Heart left ventricle (tissue), 16 donors: Measurements from ENCODE around the gene MIGA1. TPM values are rescaled to one million over a fixed set of nuclear protein-coding genes. Genes with fewer than 3 reads are reported as not detected.
"Not testable (repeated sequence)": the region's sequence is repeated elsewhere in the genome, so short reads cannot be mapped to it uniquely, and the experiment has no call there.

Experiments
- ATAC-seq, 4 donors: fragments of 200-7000 bp; cut with Tn5 transposase; one replicate each; pipeline ENCODE4 v1.9.1; 2020 to 2022; ENCODE audit warnings: moderate library complexity in 4 of 4, mild to moderate bottlenecking in 3 of 4, moderate number of reproducible peaks in 1 of 4
- DNase-seq, 5 donors: peaks; one replicate each; pipeline ENCODE4 v3.0.0-alpha.2; 2020
- H3K27ac ChIP-seq, 12 donors: fragments of 200-600 bp; sonication (generic) in 4 of 12; one replicate each; pipeline versions ENCODE4 v1.5.0 to v1.8.0; 2016 to 2022; ENCODE audit warnings: mild to moderate bottlenecking in 2 of 12
- H3K27me3 ChIP-seq, 9 donors: fragments of 200-600 bp; sonication (generic) in 2 of 9; one replicate each; pipeline versions ENCODE4 v1.5.1 to v1.8.0; 2016 to 2022; ENCODE audit warnings: mild to moderate bottlenecking in 3 of 9
- H3K36me3 ChIP-seq, 9 donors: fragments of 200-600 bp; sonication (generic) in 2 of 9; one replicate each; pipeline versions ENCODE4 v1.5.0 to v1.8.0; 2018 to 2022; ENCODE audit warnings: mild to moderate bottlenecking in 2 of 9
- H3K4me1 ChIP-seq, 12 donors: fragments of 200-600 bp; sonication (generic) in 4 of 12; one replicate each; pipeline versions ENCODE4 v1.5.0 to v1.8.0; 2016 to 2022; ENCODE audit warnings: mild to moderate bottlenecking in 3 of 12
- H3K4me3 ChIP-seq, 12 donors: fragments of 200-600 bp; sonication (generic) in 4 of 12; one replicate each; pipeline versions ENCODE4 v1.5.0 to v1.8.0; 2017 to 2022; ENCODE audit warnings: mild to moderate bottlenecking in 9 of 12, moderate library complexity in 4 of 12
- H3K9me3 ChIP-seq, 12 donors: fragments of 200-600 bp; sonication (generic) in 4 of 12; one replicate each; pipeline versions ENCODE4 v1.5.0 to v1.8.0; 2016 to 2022; ENCODE audit warnings: mild to moderate bottlenecking in 1 of 12
- POLR2A ChIP-seq, 2 donors: fragments of 450-650 bp; IDR thresholded peaks; one replicate each; pipeline ENCODE4 v1.6.1; 2017; ENCODE audit warnings: antibody characterized with exemption in 2 of 2, mild to moderate bottlenecking in 2 of 2, moderate library complexity in 2 of 2
- WGBS, 4 donors: extraction: QIAGEN DNeasy Blood & Tissue Kit in 2 of 4; methylation state at CpG; one replicate each; pipeline versions ENCODE4 v1.1.5 to v1.1.7; 2013 to 2018; 5-methylcytosine and 5-hydroxymethylcytosine counted together
- intact Hi-C, 10 donors: fragments of 100-400 bp; cut with DNase I; formaldehyde crosslinking; loops; one replicate each; pipeline versions ENCODE4 v1.11.1 to v1.14.2; 2022
- polyA plus RNA-seq, 2 donors: library from polyadenylated mRNA; stranded (reverse); fragments of 200-250 nt; gene quantifications; one replicate each; pipeline ENCODE4 v1.2.3, GENCODE V29; 2013
- total RNA-seq, 9 donors: library from RNA; depleted of rRNA in 2 of 9; stranded (reverse); fragments of >200 nt in 2 of 9; fragmentation: NEBNext Ultra II Directional in 3 of 9; extraction: Animal tissue kit (Norgen Biotek cat#: 25700) in 3 of 9; gene quantifications; one replicate each; pipeline versions ENCODE4 v1.1.0 to v1.2.4, GENCODE V29; 2016 to 2023
- TF ChIP-seq, protein P1 (sequence below), 12 donors: fragments of 200-600 bp; sonication (generic) in 4 of 12; IDR thresholded peaks; one replicate each; pipeline versions ENCODE4 v1.5.0 to v1.8.0; 2018 to 2022; ENCODE audit warnings: antibody characterized with exemption in 12 of 12, mild to moderate bottlenecking in 5 of 12
- donor health status: ischemic (EF 13 %, LVEDD 7.1; RV severe dilation, severe dysfunction).
- donor health status: healthy with polysubstance abuse.
- donor health status: DM: no; HTN: yes; CAD: no.
- donor health status: DM: no; HTN: no; CAD: no.
- donor health status: ischemic (EF 25% LVEDD 6.9; RV normal size, moderate dysfunction).
- donor health status: ischemic (EF 25% LVEDD 5.7; RV mildly dilated, moderate dysfunction).
- donor health status: healthy.
- donor health status: DM: yes; HTN: yes; CAD: no.
- donor health status: ischemic (EF 35%, LVEDD 5.7; RV mildly dilated, moderate dysfunction).
- donor health status: nonischemic (EF 11% LVEDD 7.7; RV severe dilation, severe dysfunction).
- donor health status: DM: yes; HTN: yes; CAD: no.
- donor health status: PGD.
- donor health status: ischemic (EF 29% LVEDD 5.4; RV normal size, mild dysfunction).
- donor health status: nonischemic (EF 23%, LVEDD 6.1; RV moderate dilation, normal function).

The MIGA1 gene
- total and polyA plus RNA-seq, 11 donors, result 2.6 to 14.1 (median 9.7) TPM

DNA sequence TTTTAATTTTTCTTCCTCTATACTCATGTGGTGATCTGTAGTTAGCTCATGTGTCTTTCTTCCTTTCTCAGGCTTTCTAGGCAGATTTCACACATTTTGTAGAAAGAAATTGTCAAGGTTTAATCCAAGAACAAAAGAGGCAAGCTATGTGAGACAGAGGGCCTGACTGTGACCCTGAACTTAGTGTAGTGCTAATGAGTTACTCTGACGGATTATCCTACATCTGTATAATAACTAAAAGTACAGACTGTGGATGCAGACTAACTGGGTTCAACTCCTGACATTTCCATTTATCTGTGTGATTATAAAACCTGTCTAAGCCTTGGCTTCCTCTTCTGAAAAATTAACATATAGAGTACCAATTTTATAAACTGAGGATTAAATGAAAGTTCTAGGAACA, 40.7 kb downstream of the MIGA1 start:
- DNase-seq (no peak), ATAC-seq (no peak)
- Histone ChIP-seq H3K27me3 (no peaks in the 10 kb centered on the region), H3K4me3 (no peak overlapping the region), H3K36me3 (peaks cover 0 to 81% (median 63%) of the 10 kb centered on the region in 9 donors), H3K4me1 (peaks cover 0 to 17% (median 7%) of the 10 kb centered on the region in 12 donors), H3K27ac (no peak overlapping the region), H3K9me3 (no peaks in the 10 kb centered on the region)
- no peak for TF ChIP-seq POLR2A (IDR thresholded peaks at IDR 0.05)
- TF ChIP-seq, protein P1, sequence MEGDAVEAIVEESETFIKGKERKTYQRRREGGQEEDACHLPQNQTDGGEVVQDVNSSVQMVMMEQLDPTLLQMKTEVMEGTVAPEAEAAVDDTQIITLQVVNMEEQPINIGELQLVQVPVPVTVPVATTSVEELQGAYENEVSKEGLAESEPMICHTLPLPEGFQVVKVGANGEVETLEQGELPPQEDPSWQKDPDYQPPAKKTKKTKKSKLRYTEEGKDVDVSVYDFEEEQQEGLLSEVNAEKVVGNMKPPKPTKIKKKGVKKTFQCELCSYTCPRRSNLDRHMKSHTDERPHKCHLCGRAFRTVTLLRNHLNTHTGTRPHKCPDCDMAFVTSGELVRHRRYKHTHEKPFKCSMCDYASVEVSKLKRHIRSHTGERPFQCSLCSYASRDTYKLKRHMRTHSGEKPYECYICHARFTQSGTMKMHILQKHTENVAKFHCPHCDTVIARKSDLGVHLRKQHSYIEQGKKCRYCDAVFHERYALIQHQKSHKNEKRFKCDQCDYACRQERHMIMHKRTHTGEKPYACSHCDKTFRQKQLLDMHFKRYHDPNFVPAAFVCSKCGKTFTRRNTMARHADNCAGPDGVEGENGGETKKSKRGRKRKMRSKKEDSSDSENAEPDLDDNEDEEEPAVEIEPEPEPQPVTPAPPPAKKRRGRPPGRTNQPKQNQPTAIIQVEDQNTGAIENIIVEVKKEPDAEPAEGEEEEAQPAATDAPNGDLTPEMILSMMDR (IDR thresholded peaks at IDR 0.05), result no peak
- intact Hi-C loops, result loop anchor here in 3 of 10 donors (10.0 kb wide), 1 partner anchor 295 kb away; no protein-coding TSS in a partner anchor
- WGBS, 4 donors, result 94 to 100% (median 98%) methylated on average over 1 of the region's 1 CpG

DNA sequence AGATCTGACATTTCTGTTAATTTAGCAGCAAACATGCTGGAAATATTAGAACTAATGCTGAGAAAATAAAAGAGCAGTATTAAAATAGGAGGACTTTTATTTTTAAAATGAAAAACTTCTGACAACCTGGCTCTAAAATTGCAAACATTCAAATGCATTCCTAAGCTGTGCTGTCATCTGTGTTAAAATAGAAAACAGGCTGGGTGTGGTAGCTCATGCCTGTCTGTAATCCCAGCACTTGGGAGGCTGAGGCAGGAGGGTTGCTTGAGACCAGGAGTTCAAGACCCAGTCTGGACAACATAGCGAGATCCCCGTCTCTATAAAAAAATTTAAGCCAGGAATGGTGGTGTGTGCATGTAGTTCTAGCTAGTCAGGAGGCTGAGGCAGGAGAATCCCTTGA, 44.6 kb downstream of the MIGA1 start:
- H3K4me3 ChIP-seq, result no peak overlapping the region
- H3K4me1 ChIP-seq, result peaks cover 0 to 34% (median 8%) of the 10 kb centered on the region in 12 donors
- ATAC-seq, result peak in 3 of 4 donors; percentile 36 to 53 (median 40)
- no peaks in the 10 kb centered on the region for H3K27me3 ChIP-seq
- 85 to 97% (median 87%) methylated on average over 2 of the region's 2 CpGs for WGBS, 4 donors
- H3K9me3 ChIP-seq, result no peaks in the 10 kb centered on the region
- peak overlapping the region in 1 of 12 donors; percentile 33 for H3K27ac ChIP-seq
- no peak for DNase-seq
- H3K36me3 ChIP-seq, result peaks cover 0 to 62% (median 31%) of the 10 kb centered on the region in 9 donors
- intact Hi-C loops, result loop anchor here in 3 of 10 donors (10.0 kb wide), 1 partner anchor 291 kb away; no protein-coding TSS in a partner anchor
- TF ChIP-seq POLR2A (IDR thresholded peaks at IDR 0.05), result no peak
- TF ChIP-seq, protein P1 (IDR thresholded peaks at IDR 0.05), result no peak

DNA sequence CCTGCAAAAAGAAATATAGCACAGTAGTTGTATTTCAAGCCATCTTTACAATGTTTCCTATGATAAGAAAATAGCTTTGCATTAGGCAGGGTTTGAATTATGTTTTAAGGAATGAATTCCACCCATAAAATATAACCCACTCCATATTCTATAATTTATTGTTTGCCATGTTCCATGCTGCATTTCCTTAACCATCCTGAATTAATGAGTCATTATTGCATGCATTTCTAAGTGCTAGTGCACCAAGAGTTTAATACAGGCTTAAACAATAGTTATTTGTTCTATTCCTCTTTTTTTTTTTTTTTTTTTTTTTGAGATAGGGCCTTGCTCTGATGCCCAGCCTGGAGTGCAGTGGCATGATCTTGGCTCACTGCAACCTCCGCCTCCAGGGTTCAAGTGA, 45.2 kb downstream of the MIGA1 start:
- TF ChIP-seq, protein P1 (IDR thresholded peaks at IDR 0.05), result no peak
- TF ChIP-seq POLR2A (IDR thresholded peaks at IDR 0.05), result no peak
- peaks cover 0 to 56% (median 26%) of the 10 kb centered on the region in 9 donors for H3K36me3 ChIP-seq
- H3K27me3 ChIP-seq, result no peaks in the 10 kb centered on the region
- H3K27ac ChIP-seq, result peak overlapping the region in 7 of 12 donors; percentile 10 to 55 (median 33)
- ATAC-seq (no peak), DNase-seq (no peak)
- H3K4me1 ChIP-seq, result peaks cover 0 to 40% (median 10%) of the 10 kb centered on the region in 12 donors
- WGBS, 4 donors, result 98 to 100% (median 99%) methylated on average over 1 of the region's 1 CpG
- no peaks in the 10 kb centered on the region for H3K9me3 ChIP-seq
- intact Hi-C loops, result loop anchor here in 5 of 10 donors (5.0 to 10.0 kb wide), 2 partner anchors 78 to 290 kb away; no protein-coding TSS in a partner anchor
- H3K4me3 ChIP-seq, result no peak overlapping the region

DNA sequence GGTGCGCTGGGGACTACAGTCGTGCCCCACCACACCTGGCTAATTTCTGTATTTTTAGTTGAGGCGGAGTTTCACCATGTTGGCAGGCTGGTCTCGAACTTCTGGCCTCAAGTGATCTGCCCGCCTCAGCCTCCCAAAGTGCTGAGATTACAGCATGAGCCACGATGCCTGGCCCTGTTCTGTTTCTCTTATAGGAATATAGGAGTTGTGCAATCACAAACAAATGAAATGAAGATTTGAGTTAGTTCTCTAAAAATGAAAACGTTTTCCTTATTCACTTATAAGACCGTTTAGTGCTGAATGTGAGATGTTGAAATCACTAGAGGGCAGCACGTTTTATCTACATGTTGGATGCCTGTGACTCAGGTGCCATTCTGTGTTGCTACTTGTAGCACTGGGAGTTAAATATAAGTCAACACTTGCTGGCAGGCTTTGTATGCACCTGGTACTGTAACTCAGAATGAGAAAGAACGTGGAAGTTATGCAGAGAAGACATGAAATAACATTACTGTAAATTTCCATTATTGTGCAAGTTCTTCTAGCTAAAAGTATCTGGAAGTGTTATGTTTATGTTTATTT, 45.8 kb downstream of the MIGA1 start:
- 51 to 65% (median 53%) methylated on average over 10 of the region's 10 CpGs for WGBS, 4 donors
- H3K4me3 ChIP-seq, result no peak overlapping the region
- peak overlapping the region in 7 of 12 donors; percentile 10 to 55 (median 33) for H3K27ac ChIP-seq
- intact Hi-C loops, result loop anchor here in 5 of 10 donors (5.0 to 10.0 kb wide), 2 partner anchors 77 to 290 kb away; no protein-coding TSS in a partner anchor
- no peaks in the 10 kb centered on the region for H3K27me3 ChIP-seq
- ATAC-seq (peak; percentile 59 to 79 (median 72)), DNase-seq (peak in 1 of 5 donors; percentile 18)
- peaks cover 0 to 43% (median 11%) of the 10 kb centered on the region in 12 donors for H3K4me1 ChIP-seq
- no peak for TF ChIP-seq POLR2A (IDR thresholded peaks at IDR 0.05)
- TF ChIP-seq, protein P1 (IDR thresholded peaks at IDR 0.05), result peak in 8 of 12 donors; percentile 17 to 56 (median 40)
- H3K9me3 ChIP-seq, result no peaks in the 10 kb centered on the region
- H3K36me3 ChIP-seq, result peaks cover 0 to 51% (median 20%) of the 10 kb centered on the region in 9 donors

DNA sequence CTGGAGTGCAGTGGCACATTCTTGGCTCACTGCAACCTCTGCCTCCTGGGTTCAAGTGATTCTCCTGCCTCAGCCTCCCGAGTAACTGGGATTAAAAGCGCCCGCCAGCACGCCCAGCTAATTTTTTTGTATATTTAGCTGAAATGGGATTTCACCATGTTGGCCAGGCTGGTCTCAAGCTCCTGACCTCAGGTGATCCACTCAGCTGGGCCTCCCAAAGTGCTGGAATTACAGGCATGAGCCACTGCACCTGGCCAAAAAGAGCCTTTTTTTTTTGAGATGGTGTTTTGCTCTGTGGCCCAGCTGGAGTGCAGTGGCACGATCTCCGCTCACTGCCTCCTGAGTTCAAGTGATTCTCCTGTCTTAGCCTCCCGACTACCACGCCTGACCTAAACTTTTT, 47.4 kb downstream of the MIGA1 start:
- not testable (repeated sequence) for H3K4me3 ChIP-seq, ATAC-seq, H3K9me3 ChIP-seq, DNase-seq, H3K27me3 ChIP-seq
- WGBS, 4 donors, result 90 to 97% (median 96%) methylated on average over 8 of the region's 8 CpGs
- peaks cover 0 to 59% (median 23%) of the 10 kb centered on the region in 12 donors for H3K4me1 ChIP-seq
- H3K27ac ChIP-seq, result peak overlapping the region in 4 of 12 donors; percentile 22 to 55 (median 46)
- peaks cover 0 to 36% (median 5%) of the 10 kb centered on the region in 9 donors for H3K36me3 ChIP-seq
- intact Hi-C loops, result loop anchor here in 5 of 10 donors (5.0 to 10.0 kb wide), 2 partner anchors 75 to 288 kb away; no protein-coding TSS in a partner anchor
